ENCODE results near the gene LGALS7B.
"Not testable (repeated sequence)": the region's sequence is repeated elsewhere in the genome, so short reads cannot be mapped to it uniquely, and the experiment has no call there.

Gene LGALS7B

DNA sequence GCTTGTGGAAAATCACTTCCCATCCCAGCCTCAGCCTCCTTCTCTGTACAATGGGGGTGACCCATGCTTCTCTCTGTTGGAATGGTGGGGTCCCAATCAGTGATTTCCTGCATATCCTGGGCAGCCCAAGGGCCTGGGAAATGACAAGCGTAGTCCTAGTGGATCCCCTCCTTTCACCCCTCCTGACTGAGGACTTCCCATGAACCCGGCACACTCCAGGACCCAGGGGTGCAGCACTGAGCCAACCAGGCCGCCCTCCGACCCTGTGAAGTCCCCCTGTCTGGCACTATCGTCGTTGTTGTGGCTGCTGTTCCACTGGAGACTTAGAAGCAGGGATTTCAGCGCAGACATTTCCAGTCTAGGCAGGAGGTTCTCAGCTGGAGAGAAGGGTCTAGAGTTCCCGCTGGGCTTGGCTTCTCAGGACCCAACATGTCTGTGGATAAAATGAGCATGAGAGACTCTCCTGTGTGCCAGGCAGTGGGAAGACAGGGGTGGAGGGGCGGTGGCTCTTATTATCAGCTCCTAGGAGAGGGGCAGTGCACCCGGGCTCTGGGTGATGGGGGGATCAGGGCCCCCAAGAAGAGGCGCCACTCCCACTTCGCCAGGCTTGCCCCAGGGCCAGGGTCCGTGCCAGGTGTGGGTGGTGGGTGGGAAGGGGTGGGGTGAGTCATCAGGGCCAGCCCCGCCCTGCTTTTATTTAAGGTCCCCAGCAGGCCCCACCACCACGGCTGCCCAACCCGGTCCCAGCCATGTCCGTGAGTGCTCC lies at the start of gene LGALS7B:
TSS of gene LGALS7B (plus strand) at position 723 of the 766 bp plus-strand sequence. CDS start at position 750, 27 bp downstream.
- in situ Hi-C loops (cut with MboI; ENCODE audit: low sequenced_read_pairs), result no loop called here
- H3K4me3 ChIP-seq, result no peak within 1 kb of the TSS
- no peaks in the 10 kb centered on the region for H3K9me3 ChIP-seq
- DNase-seq (ENCODE audit: low spot score in 2 of 2), result no peak
- H3K4me1 ChIP-seq, result no peaks in the 10 kb centered on the region
- no peaks in the 10 kb centered on the region for H3K36me3 ChIP-seq (replicated peaks)
- no peaks in the 10 kb centered on the region for H3K27me3 ChIP-seq (ENCODE audit: low read depth)

GRCh38 chr19:38739440-38740256 lies 49.4 kb upstream of the LGALS7B start:
- in situ Hi-C loops (cut with MboI; ENCODE audit: low sequenced_read_pairs), result no loop called here
- H3K27me3 ChIP-seq (ENCODE audit: low read depth), result no peaks in the 10 kb centered on the region
- no peak overlapping the region for H3K4me3 ChIP-seq
- no peak for DNase-seq (ENCODE audit: low spot score in 2 of 2)
- no peaks in the 10 kb centered on the region for H3K36me3 ChIP-seq (replicated peaks)
- no peaks in the 10 kb centered on the region for H3K4me1 ChIP-seq
- no peaks in the 10 kb centered on the region for H3K9me3 ChIP-seq

- no peak for DNase-seq (ENCODE audit: low spot score in 2 of 2)
- Histone ChIP-seq H3K27me3 (ENCODE audit: low read depth) (no peaks in the 10 kb centered on the region), H3K4me3 (no peak overlapping the region), H3K4me1 (no peaks in the 10 kb centered on the region), H3K36me3 (replicated peaks) (no peaks in the 10 kb centered on the region), H3K9me3 (no peaks in the 10 kb centered on the region)
- in situ Hi-C loops (cut with MboI; ENCODE audit: low sequenced_read_pairs), result no loop called here
Observed at GRCh38 chr19:38740257-38740592, 48.8 kb upstream of the LGALS7B start.

DNA sequence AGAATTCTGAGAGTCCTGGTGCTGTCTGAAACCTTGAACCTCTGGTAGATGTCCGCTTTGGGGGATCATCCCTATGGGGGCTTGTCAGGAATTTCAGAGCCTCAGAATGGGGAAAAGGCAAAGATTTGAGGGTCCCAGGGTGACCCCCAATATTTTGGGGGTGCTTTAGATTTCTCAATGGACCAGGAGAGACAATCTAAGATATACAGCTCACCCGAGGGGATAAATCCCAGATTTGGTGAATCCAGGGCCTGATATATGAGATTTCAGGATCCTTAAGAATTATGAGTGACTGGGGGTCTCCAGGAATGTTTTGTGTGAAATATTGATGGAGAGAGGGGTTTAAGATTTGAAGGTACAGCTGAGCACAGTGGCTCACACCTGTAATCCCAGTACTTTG lies 48.1 kb upstream of the LGALS7B start:
- no peak overlapping the region for H3K4me3 ChIP-seq
- DNase-seq (ENCODE audit: low spot score in 2 of 2), result no peak
- in situ Hi-C loops (cut with MboI; ENCODE audit: low sequenced_read_pairs), result no loop called here
- H3K4me1 ChIP-seq, result no peaks in the 10 kb centered on the region
- H3K36me3 ChIP-seq (replicated peaks), result no peaks in the 10 kb centered on the region
- H3K27me3 ChIP-seq (ENCODE audit: low read depth), result no peaks in the 10 kb centered on the region
- H3K9me3 ChIP-seq, result no peaks in the 10 kb centered on the region

- no peaks in the 10 kb centered on the region for H3K4me1 ChIP-seq
- H3K9me3 ChIP-seq, result no peaks in the 10 kb centered on the region
- H3K36me3 ChIP-seq (replicated peaks), result no peaks in the 10 kb centered on the region
- no peak for DNase-seq (ENCODE audit: low spot score in 2 of 2)
- H3K4me3 ChIP-seq, result no peak overlapping the region
- no peaks in the 10 kb centered on the region for H3K27me3 ChIP-seq (ENCODE audit: low read depth)
- in situ Hi-C loops (cut with MboI; ENCODE audit: low sequenced_read_pairs), result no loop called here
Observed at GRCh38 chr19:38741670-38742069, 47.3 kb upstream of the LGALS7B start.

DNA sequence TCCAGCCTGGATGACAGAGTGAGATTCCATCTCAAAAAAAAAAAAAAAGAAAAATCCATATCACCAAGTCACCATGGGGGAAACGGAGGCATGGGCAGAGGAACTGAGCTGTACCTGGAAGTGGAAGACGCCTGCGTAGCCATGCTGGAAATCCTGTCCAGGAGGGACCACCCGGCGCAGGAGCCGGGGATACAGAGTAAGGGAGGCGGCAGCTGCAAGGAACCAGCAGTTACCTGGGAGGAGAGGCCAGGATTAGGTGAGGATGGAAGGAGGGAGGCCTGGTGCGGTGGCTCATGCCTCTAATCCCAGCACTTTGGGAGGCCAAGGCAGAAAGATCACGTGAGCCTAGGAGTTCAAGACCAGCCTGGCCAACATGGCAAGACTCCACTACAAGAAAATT lies 46.7 kb upstream of the LGALS7B start:
- H3K27me3 ChIP-seq (ENCODE audit: low read depth), result no peaks in the 10 kb centered on the region
- H3K4me1 ChIP-seq, result no peaks in the 10 kb centered on the region
- no peaks in the 10 kb centered on the region for H3K9me3 ChIP-seq
- no peak overlapping the region for H3K4me3 ChIP-seq
- in situ Hi-C loops (cut with MboI; ENCODE audit: low sequenced_read_pairs), result no loop called here
- DNase-seq (ENCODE audit: low spot score in 2 of 2), result no peak
- no peaks in the 10 kb centered on the region for H3K36me3 ChIP-seq (replicated peaks)

GRCh38 chr19:38742906-38743305 lies 46.1 kb upstream of the LGALS7B start:
- Histone ChIP-seq H3K4me1 (no peaks in the 10 kb centered on the region), H3K9me3 (no peaks in the 10 kb centered on the region), H3K36me3 (replicated peaks) (no peaks in the 10 kb centered on the region), H3K27me3 (ENCODE audit: low read depth) (no peaks in the 10 kb centered on the region), H3K4me3 (no peak overlapping the region)
- in situ Hi-C loops (cut with MboI; ENCODE audit: low sequenced_read_pairs), result no loop called here
- DNase-seq (ENCODE audit: low spot score in 2 of 2), result no peak

DNA sequence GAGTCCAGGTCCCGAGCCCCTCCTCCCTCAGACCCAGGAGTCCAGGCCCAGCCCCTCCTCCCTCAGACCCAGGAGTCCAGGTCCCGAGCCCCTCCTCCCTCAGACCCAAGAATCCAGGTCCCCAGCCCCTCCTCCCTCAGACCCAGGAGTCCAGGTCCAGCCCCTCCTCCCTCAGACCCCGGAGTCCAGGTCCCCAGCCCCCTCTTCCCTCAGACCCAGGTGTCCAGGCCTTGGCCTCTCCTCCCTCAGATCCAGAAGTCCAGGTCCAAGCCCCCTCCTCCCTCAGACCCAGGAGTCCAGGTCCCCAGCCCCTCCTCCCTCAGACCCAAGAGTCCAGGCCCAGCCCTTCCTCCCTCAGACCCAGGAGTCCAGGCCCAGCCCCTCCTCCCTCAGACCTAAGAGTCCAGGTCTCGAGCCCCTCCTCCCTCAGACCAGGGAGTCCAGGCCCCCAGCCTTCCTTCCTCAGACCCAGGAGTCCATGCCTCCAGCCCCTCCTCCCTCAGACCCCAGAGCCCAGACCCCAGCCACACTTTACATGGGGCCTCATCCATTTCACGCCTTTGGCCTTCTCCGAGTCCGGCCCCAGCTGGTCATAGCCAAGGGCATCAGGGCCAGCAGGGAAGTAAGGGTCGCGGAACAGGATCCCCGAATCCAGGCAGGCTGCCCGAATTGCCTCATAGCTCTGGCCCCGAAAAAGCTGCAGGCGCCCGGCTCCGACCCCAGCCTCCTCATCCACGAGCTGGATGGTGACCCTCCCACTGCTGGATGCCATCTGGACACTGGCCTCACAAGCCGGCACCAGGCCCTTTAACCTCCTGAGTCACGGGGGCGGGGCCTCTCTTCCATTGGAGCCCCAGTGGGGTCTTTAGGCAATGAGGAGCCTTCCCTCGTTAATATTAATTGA lies 45.4 kb upstream of the LGALS7B start:
- H3K27me3 ChIP-seq (ENCODE audit: low read depth), result no peaks in the 10 kb centered on the region
- no peaks in the 10 kb centered on the region for H3K36me3 ChIP-seq (replicated peaks)
- no peaks in the 10 kb centered on the region for H3K4me1 ChIP-seq
- DNase-seq (ENCODE audit: low spot score in 2 of 2), result no peak
- no peak overlapping the region for H3K4me3 ChIP-seq
- in situ Hi-C loops (cut with MboI; ENCODE audit: low sequenced_read_pairs), result no loop called here
- H3K9me3 ChIP-seq, result no peaks in the 10 kb centered on the region

GRCh38 chr19:38744298-38744681 lies 44.7 kb upstream of the LGALS7B start, which contains the start of gene CAPN12:
CAPN12 (minus strand) TSS chr19:38744474; CDS start chr19:38744165, 309 bp downstream.
- Histone ChIP-seq H3K9me3 (no peaks in the 10 kb centered on the region), H3K27me3 (ENCODE audit: low read depth) (no peaks in the 10 kb centered on the region), H3K36me3 (replicated peaks) (no peaks in the 10 kb centered on the region), H3K4me1 (no peaks in the 10 kb centered on the region), H3K4me3 (no peak within 1 kb of the TSS)
- in situ Hi-C loops (cut with MboI; ENCODE audit: low sequenced_read_pairs), result no loop called here
- no peak for DNase-seq (ENCODE audit: low spot score in 2 of 2)

- no peaks in the 10 kb centered on the region for H3K9me3 ChIP-seq
- no peak for DNase-seq (ENCODE audit: low spot score in 2 of 2)
- H3K4me3 ChIP-seq, result no peak overlapping the region
- 0 out of 2 replicates have a peak, but pooled peaks cover 2% of the 10 kb centered on the region for H3K27me3 ChIP-seq (ENCODE audit: low read depth)
- no peaks in the 10 kb centered on the region for H3K36me3 ChIP-seq (replicated peaks)
- in situ Hi-C loops (cut with MboI; ENCODE audit: low sequenced_read_pairs), result no loop called here
- H3K4me1 ChIP-seq, result no peaks in the 10 kb centered on the region
Observed at GRCh38 chr19:38744874-38745273, 44.1 kb upstream of the LGALS7B start.

- Histone ChIP-seq H3K36me3 (replicated peaks) (no peaks in the 10 kb centered on the region), H3K9me3 (no peaks in the 10 kb centered on the region), H3K4me3 (no peak overlapping the region), H3K27me3 (ENCODE audit: low read depth) (0 out of 2 replicates have a peak, but pooled peaks cover 2% of the 10 kb centered on the region), H3K4me1 (no peaks in the 10 kb centered on the region)
- no peak for DNase-seq (ENCODE audit: low spot score in 2 of 2)
- in situ Hi-C loops (cut with MboI; ENCODE audit: low sequenced_read_pairs), result no loop called here
Observed at GRCh38 chr19:38745316-38745715, 43.7 kb upstream of the LGALS7B start.

DNA sequence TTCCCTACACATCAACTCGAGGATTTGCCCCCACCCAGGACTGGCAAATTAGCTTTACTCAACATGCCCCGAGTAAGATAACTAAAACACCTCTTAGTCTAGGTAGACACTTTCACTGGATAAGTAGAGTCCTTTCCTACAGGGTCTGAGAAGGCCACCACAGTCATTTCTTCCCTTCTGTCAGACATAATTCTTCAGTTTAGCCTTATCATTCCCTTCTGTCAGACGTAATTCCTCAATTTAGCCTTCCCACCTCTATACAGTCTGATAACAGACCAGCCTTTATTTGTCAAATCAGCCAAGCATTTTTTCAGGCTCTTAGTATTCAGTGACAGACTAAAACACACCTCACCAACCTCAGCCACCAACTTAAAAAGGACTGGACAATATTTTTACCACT lies 35.2 kb upstream of the LGALS7B start:
- H3K27me3 ChIP-seq (ENCODE audit: low read depth); DNase-seq (ENCODE audit: low spot score in 2 of 2); H3K9me3 ChIP-seq; H3K36me3 ChIP-seq (replicated peaks); in situ Hi-C loops (cut with MboI; ENCODE audit: low sequenced_read_pairs); H3K4me3 ChIP-seq; H3K4me1 ChIP-seq: not testable (repeated sequence)

DNA sequence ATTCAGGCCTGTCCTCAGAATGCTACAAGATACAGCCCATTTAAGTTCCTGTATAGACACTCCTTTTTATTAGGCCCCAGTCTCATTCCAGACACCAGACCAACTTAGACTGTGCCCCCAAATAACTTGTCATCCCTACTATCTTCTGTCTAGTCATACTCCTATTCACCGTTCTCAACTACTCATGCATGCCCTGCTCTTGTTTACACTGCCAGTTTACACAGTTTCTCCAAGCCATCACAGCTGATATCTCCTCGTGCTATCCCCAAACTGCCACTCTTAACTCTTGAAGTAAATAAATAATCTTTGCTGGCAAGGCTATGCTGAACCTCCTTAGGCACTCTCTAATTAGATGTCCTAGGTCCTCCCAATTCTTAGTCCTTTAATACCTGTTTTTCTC lies 34.8 kb upstream of the LGALS7B start:
- DNase-seq (ENCODE audit: low spot score in 2 of 2); H3K36me3 ChIP-seq (replicated peaks); H3K27me3 ChIP-seq (ENCODE audit: low read depth); H3K4me3 ChIP-seq; H3K4me1 ChIP-seq; in situ Hi-C loops (cut with MboI; ENCODE audit: low sequenced_read_pairs); H3K9me3 ChIP-seq: not testable (repeated sequence)
